KG1 (cell line): Measurements from ENCODE around the gene PLCL2.

Source experiments
- DNase-seq: peaks from one replicate; lab custom pipeline; 2025; lab: John Stamatoyannopoulos, UW

PLCL2 gene

GRCh38 chr3:16884748-16885592, at the start of gene PLCL2:
Gene PLCL2 (plus strand): TSS chr3:16884955. CDS start chr3:16885040, 85 bp downstream.
- DNase-seq = peak; percentile 73

- no peak for DNase-seq
Observed at GRCh38 chr3:16836505-16837237, 48.1 kb upstream of the PLCL2 start.

GRCh38 chr3:16837602-16838001, 47.2 kb upstream of the PLCL2 start:
- DNase-seq = no peak

GRCh38 chr3:16838561-16838960, 46.2 kb upstream of the PLCL2 start:
- DNase-seq = no peak

- DNase-seq = no peak
Observed at GRCh38 chr3:16839271-16840100, 45.3 kb upstream of the PLCL2 start.

- no peak for DNase-seq
Observed at GRCh38 chr3:16840101-16840424, 44.7 kb upstream of the PLCL2 start.

GRCh38 chr3:16841041-16841753, 43.6 kb upstream of the PLCL2 start:
- no peak for DNase-seq

- DNase-seq = no peak
Observed at GRCh38 chr3:16841904-16842271, 42.9 kb upstream of the PLCL2 start.

- no peak for DNase-seq
Observed at GRCh38 chr3:16842272-16843270, 42.2 kb upstream of the PLCL2 start.

GRCh38 chr3:16844222-16844621, 40.5 kb upstream of the PLCL2 start:
- no peak for DNase-seq

GRCh38 chr3:16844791-16845190, 40.0 kb upstream of the PLCL2 start:
- DNase-seq = no peak

- no peak for DNase-seq
Observed at GRCh38 chr3:16846373-16847080, 38.2 kb upstream of the PLCL2 start.

- no peak for DNase-seq
Observed at GRCh38 chr3:16848007-16848406, 36.7 kb upstream of the PLCL2 start.

- no peak for DNase-seq
Observed at GRCh38 chr3:16849229-16849628, 35.5 kb upstream of the PLCL2 start.

- DNase-seq = no peak
Observed at GRCh38 chr3:16849795-16850194, 35.0 kb upstream of the PLCL2 start.

GRCh38 chr3:16855497-16855896, 29.3 kb upstream of the PLCL2 start:
- no peak for DNase-seq

- no peak for DNase-seq
Observed at GRCh38 chr3:16860234-16860633, 24.5 kb upstream of the PLCL2 start.

- DNase-seq = no peak
Observed at GRCh38 chr3:16861432-16861831, 23.3 kb upstream of the PLCL2 start.

GRCh38 chr3:16864610-16865313, 20.0 kb upstream of the PLCL2 start:
- DNase-seq = no peak
